ENCODE measurements around the gene GPM6B.

GPM6B gene

DNA sequence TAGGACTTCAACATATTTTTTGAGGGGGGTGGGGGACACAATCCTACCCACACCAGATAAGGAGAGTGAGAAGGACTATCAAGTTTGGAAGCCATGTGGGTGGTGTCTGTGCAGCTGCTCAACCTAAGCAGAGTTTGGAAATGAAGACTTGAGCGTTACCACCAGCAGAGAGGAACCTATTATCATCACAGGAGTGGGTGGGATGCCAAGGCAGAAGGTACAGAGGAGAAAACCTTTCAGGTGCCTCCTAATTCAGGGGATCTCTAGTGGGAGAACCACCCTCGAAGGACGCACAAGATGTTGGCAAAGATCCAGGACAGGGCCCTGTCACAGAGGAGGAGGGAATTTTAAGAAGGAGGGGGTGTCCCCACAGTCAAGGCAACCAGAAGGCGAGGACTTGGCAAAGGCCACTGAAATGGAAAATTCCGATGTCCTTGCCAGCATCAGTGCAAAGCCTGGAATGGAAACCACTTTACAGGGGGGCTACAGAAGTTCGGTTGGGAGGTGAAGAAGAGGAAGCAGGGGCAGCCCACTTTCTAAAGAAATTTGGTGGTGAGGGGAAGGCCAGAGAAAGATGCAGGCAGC lies 8.4 kb upstream of the GPM6B start:
- no peak for DNase-seq (ENCODE audit: extremely low read depth, low read depth)

GRCh38 chrX:13824746-13825145 lies 7.9 kb upstream of the GPM6B start:
- no peak overlapping the region for H3K4me3 ChIP-seq (replicated peaks; ENCODE audit: low read depth, low read length)
- no peak for DNase-seq (ENCODE audit: extremely low read depth, low read depth)

More for the DNA sequence above, 8.4 kb upstream of the GPM6B start:
- no peak overlapping the region for H3K4me3 ChIP-seq (replicated peaks; ENCODE audit: low read depth, low read length)
- TF ChIP-seq, protein P1, sequence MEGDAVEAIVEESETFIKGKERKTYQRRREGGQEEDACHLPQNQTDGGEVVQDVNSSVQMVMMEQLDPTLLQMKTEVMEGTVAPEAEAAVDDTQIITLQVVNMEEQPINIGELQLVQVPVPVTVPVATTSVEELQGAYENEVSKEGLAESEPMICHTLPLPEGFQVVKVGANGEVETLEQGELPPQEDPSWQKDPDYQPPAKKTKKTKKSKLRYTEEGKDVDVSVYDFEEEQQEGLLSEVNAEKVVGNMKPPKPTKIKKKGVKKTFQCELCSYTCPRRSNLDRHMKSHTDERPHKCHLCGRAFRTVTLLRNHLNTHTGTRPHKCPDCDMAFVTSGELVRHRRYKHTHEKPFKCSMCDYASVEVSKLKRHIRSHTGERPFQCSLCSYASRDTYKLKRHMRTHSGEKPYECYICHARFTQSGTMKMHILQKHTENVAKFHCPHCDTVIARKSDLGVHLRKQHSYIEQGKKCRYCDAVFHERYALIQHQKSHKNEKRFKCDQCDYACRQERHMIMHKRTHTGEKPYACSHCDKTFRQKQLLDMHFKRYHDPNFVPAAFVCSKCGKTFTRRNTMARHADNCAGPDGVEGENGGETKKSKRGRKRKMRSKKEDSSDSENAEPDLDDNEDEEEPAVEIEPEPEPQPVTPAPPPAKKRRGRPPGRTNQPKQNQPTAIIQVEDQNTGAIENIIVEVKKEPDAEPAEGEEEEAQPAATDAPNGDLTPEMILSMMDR (IDR thresholded peaks at IDR 0.05; ENCODE audit: low read depth, low read length, missing control alignments): no peak

GRCh38 chrX:13821738-13822137 lies 4.8 kb upstream of the GPM6B start:
- TF ChIP-seq, protein P1 (IDR thresholded peaks at IDR 0.05; ENCODE audit: low read depth, low read length, missing control alignments): no peak
- DNase-seq (ENCODE audit: extremely low read depth, low read depth): no peak
- H3K4me3 ChIP-seq (replicated peaks; ENCODE audit: low read depth, low read length): no peak overlapping the region

More at GRCh38 chrX:13824746-13825145, 7.9 kb upstream of the GPM6B start:
- TF ChIP-seq, protein P1 (IDR thresholded peaks at IDR 0.05; ENCODE audit: low read depth, low read length, missing control alignments): no peak

DNA sequence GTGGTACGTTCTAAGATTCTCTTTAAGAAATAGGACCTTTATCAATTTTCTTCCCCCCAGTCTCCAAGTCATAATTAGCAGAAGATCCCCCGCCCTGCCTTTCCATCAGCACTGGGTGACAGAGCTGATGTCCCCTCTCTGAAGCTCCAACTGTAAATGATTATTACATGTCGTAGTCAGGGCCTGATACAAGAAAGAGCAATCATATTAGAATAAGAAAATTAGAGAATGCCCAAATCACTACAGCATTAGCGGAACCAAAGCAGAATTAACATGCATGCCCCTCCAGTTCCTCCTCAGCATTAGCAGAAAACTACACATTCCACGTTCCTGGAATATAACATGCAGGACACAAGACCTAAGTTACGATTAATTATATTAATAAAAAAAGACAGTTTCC lies 717 bp downstream of the GPM6B start:
- H3K4me3 ChIP-seq (replicated peaks; ENCODE audit: low read depth, low read length): no peak overlapping the region
- no peak for DNase-seq (ENCODE audit: extremely low read depth, low read depth)
- TF ChIP-seq, protein P1 (IDR thresholded peaks at IDR 0.05; ENCODE audit: low read depth, low read length, missing control alignments): no peak

- TF ChIP-seq, protein P1 (IDR thresholded peaks at IDR 0.05; ENCODE audit: low read depth, low read length, missing control alignments): no peak
- no peak for DNase-seq (ENCODE audit: extremely low read depth, low read depth)
- H3K4me3 ChIP-seq (replicated peaks; ENCODE audit: low read depth, low read length): no peak overlapping the region
Observed at GRCh38 chrX:13815664-13816063, 1.2 kb downstream of the GPM6B start.

GRCh38 chrX:13808865-13809264 lies 8.0 kb downstream of the GPM6B start:
- DNase-seq (ENCODE audit: extremely low read depth, low read depth): no peak
- H3K4me3 ChIP-seq (replicated peaks; ENCODE audit: low read depth, low read length): no peak overlapping the region
- TF ChIP-seq, protein P1 (IDR thresholded peaks at IDR 0.05; ENCODE audit: low read depth, low read length, missing control alignments): no peak

- TF ChIP-seq, protein P1 (IDR thresholded peaks at IDR 0.05; ENCODE audit: low read depth, low read length, missing control alignments): no peak
- no peak overlapping the region for H3K4me3 ChIP-seq (replicated peaks; ENCODE audit: low read depth, low read length)
- no peak for DNase-seq (ENCODE audit: extremely low read depth, low read depth)
Observed at GRCh38 chrX:13808293-13808692, 8.6 kb downstream of the GPM6B start.

Measured in HFF-Myc (cell line).